Keratinocyte (primary cell): ENCODE measurements around the gene ZNF41.

Experiments
- EZH2 ChIP-seq: IDR thresholded peaks from one replicate; pipeline ENCODE4 v1.6.1; 2012; ENCODE audit warnings: inconsistent platforms, mild to moderate bottlenecking, low read length, moderate library complexity
- TF ChIP-seq, protein P1 (sequence below), 3 experiments: IDR thresholded peaks in 1 of 3; conservative IDR thresholded peaks in 1 of 3; optimal IDR thresholded peaks in 1 of 3; 2 replicates in 2 of 3; 3 replicates in 1 of 3; pipeline versions ENCODE3 to v1.5.1; 2011; ENCODE audit warnings: low read length in 3 of 3, mild to moderate bottlenecking in 3 of 3, moderate library complexity in 2 of 3, control low read depth in 1 of 3, inconsistent platforms in 1 of 3; ENCODE audit not compliant: insufficient read depth in 2 of 3; ENCODE audit errors: extremely low read depth in 1 of 3

- TF ChIP-seq, protein P1, sequence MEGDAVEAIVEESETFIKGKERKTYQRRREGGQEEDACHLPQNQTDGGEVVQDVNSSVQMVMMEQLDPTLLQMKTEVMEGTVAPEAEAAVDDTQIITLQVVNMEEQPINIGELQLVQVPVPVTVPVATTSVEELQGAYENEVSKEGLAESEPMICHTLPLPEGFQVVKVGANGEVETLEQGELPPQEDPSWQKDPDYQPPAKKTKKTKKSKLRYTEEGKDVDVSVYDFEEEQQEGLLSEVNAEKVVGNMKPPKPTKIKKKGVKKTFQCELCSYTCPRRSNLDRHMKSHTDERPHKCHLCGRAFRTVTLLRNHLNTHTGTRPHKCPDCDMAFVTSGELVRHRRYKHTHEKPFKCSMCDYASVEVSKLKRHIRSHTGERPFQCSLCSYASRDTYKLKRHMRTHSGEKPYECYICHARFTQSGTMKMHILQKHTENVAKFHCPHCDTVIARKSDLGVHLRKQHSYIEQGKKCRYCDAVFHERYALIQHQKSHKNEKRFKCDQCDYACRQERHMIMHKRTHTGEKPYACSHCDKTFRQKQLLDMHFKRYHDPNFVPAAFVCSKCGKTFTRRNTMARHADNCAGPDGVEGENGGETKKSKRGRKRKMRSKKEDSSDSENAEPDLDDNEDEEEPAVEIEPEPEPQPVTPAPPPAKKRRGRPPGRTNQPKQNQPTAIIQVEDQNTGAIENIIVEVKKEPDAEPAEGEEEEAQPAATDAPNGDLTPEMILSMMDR (optimal IDR thresholded peaks at IDR 0.05 in 1 of 3, IDR thresholded peaks at IDR 0.05 in 1 of 3, conservative IDR thresholded peaks at IDR 0.05 in 1 of 3; ENCODE audit: extremely low read depth in 1 of 3, insufficient read depth in 2 of 3, low read length in 3 of 3) = no peak
- TF ChIP-seq EZH2 = no peak
These were observed 69.8 kb downstream of the ZNF41 start for GRCh38 chrX:47413179-47413594.
